CD4-positive, alpha-beta T cell treated with Interferon gamma for 1 hour (primary cell): Measurements from ENCODE around the gene CAPZA2.
A peak's percentile ranks its signal among the peaks of the same experiment; 100 is the strongest.
"Not testable (repeated sequence)": the region's sequence is repeated elsewhere in the genome, so short reads cannot be mapped to it uniquely, and the experiment has no call there.

ENCODE experiments used
- DNase-seq: peaks from one replicate; pipeline ENCODE4 v3.0.0-alpha.2; 2020

CAPZA2 gene

DNA sequence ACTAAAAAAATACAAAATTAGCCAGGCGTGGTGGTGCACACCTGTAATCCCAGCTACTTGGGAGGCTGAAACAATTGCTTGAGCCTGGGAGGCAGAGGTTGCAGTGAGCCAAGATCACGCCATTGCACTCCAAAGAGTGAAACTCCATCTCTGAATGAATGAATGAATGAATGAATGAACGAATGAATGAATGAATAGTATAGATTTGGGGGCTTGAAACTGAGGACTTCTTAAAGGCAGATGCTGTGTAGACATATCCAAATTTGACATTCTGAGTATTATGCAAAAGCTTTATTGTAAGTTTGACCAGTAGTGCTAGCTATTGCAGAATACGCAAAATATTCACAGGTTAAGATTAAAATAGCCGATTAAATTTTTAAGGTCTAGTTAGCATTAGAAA lies 60.2 kb downstream of the CAPZA2 start:
- no peak for DNase-seq

DNA sequence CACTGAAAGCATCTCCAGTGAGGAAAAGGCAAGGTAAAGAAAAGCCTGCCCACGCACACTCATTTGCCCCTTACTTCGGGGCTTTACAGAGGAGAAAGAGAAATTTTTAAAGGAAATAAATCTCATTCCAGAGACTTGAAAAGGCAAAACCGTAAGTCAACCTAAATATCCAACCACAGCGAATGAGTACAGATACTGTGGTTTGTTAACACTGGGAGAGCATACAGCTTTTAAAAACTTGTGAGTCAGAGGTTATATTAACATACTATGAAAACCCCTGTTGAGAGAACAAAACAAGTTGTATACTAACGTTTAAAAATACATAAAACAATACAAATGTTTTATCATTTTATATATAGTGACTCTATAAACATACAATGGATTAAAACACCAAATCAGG lies 62.4 kb downstream of the CAPZA2 start:
- DNase-seq, result no peak

DNA sequence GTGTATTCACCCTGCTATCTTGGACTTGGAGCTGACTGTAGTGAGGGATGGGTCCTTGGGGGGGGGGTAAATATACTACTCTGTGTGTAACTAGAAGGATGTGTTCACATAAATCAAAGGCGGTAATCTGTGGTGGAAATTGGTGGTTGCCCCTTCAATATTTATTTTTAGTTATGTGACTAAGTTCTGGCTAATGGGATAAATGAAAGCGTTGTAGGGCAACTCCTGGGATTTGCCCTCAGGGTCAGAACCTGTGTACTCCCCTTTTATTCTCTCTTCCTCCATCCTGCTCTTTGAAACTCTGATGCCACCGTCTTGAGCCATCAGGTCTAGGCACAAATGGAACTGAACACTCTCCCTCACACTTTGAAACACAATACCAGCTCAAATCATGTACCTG lies 66.6 kb downstream of the CAPZA2 start:
- DNase-seq, result no peak

DNA sequence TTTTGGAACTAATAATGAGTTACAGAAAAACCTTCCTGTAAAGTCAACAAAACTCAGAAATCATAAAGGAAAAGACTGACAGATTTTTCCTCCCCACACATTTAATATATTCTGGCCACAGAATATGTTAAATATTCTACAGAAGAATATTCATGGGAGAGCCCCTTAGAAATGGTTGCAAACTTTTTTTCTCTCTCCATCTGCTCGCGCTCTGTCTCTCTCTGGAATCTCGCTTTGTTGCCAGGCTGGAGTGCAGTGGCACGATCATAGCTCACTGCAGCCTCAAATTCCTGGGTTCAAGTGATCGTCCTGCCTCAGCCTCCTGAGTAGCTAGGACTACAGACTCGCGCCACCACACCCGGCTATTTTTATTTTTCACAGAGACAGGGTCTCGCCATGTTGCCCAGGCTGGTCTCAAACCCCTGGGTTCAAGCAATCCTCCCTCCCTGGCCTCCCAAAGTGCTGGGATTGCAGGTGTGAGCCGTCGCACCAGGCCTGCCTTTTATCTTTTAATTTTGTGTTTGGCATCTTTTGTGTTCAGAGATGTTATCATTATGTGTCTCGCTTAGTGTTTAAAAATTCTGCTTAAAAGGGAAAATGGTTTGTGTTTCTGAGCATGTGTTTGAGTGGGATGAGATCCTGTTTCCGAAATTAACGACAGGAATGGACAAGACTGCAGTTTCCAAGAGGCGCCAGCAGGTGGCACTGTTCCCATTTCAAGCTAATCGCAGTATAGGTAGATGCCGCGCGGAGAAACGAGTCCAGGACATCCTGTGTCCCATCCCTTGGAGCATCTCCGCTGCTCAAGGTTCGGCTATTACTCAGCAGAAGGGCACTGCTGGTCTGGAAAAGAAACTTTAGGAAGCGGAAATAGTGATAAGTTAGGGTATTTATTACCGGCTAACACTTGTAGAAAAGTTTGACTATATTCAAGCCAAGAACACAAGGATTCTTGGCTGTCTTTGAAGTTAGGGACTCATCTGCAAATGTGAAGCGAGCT lies 67.8 kb downstream of the CAPZA2 start:
- DNase-seq, result peak; percentile 59

DNA sequence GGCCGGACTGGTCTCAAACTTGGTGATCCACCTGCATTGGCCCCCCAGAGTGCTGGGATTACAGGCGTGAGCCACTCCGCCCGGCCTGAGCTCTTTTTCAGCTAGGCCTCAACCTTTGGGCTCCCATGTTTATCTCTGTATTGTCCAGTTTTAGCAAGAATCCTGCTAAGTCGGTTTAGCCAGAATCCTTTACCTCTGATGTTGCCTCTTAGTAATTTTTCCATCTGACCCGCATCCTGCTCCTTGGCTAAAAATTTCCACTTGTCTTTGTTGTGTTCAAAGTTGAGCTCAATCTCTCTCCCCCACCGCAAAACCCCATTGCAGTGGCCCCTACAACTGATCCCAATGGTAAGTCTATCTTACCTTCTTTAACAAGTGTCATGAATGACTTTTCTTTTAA lies 70.2 kb downstream of the CAPZA2 start:
- DNase-seq, result no peak

DNA sequence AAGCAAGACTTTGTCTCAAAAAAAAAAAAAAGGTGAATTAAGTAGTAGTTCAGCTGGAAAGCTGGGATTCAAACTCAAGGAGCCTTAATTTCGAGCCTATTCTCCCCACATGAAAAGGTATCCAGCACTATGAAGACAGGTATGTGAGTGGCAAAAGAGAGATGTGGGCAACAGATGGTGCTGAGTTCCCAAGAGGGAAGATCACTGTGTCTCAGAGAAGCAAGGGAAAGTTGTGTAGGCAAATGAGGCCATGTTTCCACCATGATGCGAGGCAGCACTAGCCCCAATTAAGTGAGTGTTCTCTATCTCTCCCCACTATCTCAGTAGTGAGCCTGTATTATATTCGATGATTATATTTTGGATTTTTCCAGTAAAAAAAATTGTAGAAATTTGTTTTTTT lies 71.1 kb downstream of the CAPZA2 start:
- no peak for DNase-seq

DNA sequence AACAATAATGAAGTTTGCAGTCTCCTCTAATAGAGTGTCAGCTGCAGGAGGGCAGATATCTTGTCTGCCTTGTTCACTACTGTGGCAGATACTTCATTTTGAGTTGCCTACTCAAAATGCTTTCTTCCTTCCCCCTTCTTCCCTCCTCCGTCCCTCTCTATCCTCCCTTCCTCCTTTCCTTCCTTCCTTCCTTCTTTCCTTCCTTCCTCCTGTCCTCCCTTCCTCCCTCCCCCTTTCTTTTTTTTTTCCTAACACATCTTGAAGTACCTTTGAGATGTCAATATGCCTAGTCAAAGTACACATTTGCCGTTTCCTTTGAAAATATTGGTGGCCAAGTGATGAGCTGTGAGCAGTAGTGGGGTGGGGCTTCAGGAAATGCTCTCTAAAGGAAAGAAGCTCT lies 72.2 kb downstream of the CAPZA2 start:
- no peak for DNase-seq

DNA sequence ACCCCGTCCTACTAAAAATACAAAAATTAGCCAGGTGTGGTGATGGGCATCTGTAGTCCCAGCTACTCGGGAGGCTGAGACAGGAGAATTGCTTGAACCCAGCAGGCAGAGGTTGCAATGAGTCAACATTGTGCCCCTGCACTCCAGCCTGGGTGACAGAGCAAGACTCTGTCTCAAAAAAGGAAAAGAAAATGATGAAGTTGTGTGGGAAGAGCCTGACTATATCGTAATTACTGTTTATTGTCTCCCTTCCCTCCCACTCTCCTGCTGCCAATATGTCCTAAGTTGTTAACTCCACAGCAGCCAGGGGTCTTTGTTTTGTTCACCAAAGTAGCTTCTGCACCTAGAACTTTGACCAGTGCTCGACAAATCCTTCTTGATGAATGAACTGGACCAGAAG lies 74.5 kb downstream of the CAPZA2 start:
- not testable (repeated sequence) for DNase-seq

DNA sequence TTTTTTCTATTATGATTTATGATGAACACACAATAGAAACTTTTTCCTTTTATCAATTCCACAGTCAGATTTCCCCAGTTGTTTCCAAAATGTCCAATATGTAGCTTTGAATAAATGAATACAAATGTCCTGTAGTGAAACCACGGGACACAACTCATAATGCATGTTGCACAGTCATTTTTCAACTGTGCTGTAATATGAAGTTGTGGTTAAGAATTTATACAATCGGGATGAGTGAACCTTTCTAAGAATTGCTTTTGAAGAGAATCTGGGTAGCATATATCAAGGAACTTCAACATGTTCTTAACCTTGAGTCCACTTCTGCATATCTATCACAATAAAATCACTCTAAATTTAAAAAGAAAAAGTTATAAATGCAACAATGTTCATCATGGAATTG lies 76.3 kb downstream of the CAPZA2 start:
- no peak for DNase-seq

DNA sequence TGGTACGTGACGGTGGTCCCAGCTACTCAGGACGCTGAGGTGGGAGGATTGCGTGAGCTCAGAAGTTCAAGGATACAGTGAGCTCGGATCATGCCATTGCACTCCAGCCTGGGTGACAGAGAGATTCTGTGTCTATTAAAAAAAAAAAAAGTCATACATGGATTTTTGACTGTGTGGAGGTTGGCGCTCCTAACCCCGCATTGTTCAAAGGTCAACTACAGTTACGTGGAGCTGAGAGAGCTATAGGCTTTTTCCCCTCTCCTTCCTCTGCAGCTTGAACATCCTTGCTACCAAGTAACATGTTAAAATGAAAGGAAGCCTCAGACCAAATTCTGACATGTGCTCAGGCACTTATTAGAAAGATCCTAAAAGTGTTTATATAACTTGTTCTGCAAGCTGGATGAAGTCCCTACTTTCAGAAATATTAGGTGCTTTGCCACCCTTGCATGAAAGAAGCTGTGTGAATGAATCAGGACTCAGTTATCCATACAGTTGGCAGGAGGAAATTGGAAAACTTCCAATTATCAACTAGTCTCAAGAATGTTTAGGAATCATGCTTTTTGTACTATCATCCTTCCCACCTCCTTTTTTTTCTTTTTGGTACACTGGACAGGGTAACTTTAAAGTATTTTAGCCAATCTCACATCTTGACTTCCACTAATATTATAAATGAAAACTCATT lies 78.4 kb downstream of the CAPZA2 start:
- DNase-seq, result no peak

DNA sequence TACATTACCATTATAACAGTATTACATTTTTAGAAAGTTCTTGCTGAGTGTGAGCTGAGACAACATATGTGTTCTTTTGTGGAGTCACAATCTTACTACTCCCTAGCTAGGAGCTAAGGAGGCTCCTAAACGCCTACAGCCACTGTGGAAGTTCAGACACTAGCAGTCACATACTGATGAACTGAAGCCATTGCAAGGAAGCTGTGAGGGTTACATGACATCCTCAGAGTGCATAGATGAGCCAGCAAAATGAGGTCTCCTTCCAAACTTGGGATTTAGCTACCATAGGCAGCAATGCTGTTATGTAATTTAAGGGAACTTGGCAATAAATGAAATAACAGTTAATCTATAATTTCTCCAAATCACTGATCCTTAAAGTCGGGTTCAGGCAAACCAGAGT lies 80.1 kb downstream of the CAPZA2 start:
- no peak for DNase-seq

DNA sequence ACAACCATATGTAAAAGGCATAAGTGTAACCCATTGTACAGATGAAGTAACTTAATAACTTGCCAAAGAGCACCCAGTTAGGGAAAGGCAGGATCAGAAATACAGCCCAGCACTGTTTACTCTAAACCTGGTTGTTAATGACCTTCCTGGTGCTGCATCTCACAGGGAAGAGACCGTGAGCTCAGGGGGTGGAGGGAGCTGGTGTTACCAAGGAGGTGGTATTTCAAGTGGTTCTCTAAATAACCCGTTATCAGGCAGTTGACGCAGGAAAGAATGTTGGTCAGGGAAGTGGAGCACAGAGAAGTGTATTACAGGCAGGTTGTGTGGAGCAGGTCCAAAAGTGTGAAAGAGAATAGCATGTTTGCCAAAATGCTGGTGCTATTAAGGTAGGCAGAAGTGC lies 86.5 kb downstream of the CAPZA2 start:
- no peak for DNase-seq

DNA sequence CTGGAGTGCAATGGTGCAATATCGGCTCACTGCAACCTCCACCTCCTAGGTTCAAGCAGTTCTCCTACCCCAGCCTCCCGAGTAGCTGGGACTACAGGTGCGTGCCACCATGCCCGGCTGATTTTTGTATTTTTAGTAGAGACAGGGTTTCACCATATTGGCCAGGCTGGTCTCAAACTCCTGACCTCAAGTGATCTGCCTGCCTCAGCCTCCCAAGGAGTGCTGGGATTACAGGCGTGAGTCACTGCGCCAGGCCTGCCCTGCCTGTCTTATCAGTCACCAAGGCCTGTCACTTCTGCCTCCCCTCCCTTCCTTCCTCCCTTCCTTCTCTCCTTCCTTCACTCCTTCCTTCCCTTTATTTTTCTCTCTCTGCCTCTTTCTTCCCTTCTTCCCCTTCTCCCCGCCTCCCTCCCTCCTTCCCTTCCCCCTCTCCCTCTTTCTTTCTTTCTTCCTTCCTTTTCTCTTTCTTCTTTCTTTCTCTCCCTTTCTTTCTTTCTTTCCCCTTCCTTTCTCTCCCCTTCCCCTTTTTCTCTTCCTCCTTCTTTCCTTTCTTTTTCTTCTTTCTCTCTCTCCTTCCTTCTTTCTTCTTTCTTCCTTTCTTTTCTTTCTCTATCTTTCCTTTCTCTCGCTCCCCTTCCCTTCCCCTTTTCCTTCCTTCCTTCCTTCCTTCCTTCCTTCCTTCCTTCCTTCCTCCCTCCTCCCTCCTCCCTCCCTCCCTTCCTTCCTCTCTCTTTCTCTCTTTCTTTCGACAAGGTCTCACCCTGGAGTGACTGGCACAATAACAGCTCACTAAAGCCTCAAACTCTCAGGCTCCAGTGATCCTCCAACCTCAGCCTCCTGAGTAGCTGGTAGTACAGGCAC lies 87.8 kb downstream of the CAPZA2 start:
- DNase-seq, result no peak

DNA sequence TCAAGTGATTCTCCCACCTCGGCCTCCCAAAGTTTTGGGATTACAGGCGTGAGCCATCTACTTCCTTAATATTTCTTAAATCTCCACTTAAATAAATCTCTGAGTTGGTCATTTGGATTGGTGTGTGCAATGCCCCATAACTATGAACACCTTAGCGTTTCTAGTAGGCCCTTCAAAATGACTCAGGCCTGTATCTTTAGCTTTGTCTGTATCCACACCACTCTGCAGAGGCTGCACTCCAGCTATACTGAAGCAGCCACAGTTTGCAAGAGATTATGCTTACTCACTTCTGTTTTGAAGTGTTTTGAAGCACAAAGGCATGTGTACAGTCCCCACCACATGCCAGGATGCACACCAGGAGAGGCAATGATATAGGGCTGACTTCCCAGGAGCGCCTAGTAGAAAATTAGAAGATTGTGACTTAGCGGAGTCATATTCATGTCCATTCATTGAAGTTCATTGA lies 88.5 kb downstream of the CAPZA2 start:
- DNase-seq, result no peak

DNA sequence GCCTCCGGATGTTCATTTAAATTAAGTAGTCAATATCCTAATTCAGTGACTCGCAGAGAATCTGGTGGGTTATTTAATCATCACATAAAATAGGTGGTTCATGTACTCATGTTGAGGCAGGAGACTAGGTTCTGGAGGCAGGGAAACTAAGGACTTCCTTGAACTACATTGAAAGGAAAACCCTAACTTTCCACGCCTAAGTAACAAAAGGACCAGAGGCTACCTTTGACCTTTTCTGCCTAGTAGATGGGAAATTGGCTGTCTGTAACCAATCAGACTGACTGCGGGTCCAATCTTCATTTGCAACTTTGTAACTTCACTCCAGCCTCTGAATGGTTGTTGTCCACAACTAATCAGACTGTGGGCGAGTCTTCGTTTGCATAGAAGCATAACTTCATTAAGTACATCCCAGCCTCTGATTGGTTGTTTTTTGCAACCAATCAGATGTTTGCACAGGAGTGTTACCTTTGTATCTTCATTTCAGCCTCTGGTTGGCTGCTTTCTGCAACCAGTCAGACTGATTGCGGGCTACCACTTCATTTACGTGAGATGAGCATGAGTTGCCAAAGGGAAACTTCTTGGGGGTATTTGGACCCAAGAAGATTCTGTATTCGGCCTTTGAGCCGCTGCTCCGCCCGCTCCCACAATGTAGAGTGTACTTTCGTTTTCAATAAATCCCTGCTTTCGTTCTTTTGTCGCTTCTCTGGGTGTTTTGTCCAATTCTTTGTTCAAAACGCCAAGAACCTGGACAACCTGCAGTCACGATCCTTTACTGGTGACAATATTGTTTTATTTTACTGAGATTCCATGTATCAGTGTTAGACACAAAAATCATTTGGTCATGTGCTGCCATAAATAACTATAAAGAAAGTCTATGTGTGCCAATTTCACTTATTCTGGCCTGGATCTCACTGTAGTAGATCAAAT lies 89.2 kb downstream of the CAPZA2 start:
- no peak for DNase-seq

DNA sequence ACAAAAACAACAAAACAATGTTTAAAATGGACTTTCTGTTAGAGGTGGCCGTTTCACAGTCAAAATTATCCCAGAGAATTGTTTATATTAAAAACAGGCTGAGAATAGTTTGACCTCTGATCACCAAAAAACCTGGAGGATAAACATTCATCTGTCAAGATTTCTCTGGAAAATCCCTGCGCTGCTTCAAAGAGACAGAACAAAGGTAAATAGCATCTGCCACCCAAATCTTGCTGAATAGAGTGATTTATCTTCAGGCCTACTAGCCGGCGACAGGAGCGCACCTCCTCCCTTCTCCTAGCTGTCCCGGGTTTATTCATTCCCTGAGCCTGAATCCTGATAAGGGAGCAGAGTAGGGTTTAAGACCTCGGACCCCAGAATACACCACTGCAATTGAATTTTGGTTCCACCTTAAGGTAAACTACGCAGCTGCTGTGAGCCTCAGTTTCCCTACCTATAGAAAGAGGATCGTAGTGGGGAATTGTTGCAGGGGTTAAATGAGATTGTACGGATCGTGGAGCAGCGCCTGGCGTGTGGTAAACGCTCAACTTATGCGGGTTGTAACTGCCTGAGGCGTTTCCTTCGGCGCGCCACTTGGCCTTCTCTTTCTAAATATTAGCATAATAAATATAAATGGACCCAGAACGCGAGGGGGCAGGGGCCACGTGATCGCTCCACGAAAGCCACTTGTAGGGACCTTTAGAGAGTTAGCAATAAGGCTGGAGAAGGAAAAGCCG lies 90.4 kb downstream of the CAPZA2 start:
- no peak for DNase-seq

DNA sequence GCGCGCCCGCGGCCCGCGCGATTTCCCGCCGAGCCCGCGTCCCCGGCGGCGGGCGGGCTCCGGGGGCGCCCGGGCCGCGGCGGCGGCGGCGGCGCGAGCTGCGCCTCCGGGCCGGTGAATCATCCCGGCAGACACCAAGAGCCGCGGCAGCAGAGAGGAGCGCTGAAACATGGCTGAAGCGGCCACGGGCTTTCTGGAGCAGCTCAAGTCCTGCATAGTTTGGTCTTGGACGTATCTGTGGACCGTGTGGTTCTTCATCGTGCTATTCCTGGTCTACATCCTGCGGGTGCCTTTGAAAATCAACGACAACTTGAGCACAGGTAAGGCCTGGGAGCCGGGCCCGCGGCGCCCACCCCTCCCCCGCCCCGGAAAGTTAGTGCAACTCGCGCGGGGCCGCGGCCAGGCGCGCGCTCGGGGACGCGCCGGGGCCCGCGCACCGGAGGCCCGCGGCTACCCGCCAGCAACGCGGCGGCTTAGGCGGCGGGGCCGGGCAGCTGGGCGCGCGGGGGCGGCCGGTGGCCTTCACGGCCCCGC lies 91.1 kb downstream of the CAPZA2 start, which contains the start of gene ST7:
Gene ST7, plus strand, starts transcription at position 130 of the 534 bp plus-strand sequence. Its CDS starts 40 bp downstream, at position 170.
- peak; percentile 56 for DNase-seq

DNA sequence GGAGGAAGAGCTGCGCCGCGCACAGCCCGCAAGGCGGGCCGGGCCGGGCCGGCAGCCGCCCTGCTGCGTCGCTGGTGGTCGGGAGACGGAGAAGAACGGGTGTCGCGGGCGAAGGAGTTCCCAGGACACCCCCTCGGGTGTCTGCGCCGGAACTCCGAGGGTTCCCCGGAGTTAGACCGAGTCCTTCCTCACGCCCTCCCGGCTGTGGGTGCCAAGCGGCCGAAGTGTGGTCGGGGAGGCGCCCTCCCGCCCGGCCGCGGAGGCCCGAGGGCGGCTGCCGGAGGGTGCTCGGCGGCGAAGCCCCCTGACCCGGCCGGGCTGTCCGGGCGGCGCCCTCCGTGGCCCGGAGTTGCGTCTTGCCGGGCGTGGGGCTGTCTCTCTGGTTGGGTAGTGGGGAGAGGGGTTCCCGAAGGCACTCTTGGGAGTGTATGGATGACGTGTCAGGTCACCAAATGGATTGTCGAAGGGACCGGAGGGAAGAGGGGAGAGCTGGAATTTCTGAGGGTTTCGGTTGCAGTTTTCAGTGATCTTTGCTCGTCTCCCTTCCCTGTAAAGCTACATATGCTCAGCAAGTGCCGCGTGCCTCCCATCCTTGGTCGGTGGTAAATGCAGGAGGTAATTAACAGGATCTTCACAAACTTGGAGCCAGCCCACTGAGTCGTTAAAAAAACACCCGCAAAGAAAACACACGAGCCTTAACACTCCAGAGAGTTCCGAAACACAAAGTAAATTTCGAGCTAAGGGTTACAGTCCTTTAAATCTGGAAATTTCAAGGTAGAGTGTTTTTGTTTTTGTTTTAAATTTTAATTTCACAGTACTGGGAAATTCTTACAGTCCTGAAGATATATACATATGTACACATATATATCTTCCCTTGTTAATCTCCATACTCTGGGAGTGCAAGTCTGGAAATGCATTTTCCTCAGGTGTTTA lies 91.8 kb downstream of the CAPZA2 start:
- peak; percentile 15 for DNase-seq

DNA sequence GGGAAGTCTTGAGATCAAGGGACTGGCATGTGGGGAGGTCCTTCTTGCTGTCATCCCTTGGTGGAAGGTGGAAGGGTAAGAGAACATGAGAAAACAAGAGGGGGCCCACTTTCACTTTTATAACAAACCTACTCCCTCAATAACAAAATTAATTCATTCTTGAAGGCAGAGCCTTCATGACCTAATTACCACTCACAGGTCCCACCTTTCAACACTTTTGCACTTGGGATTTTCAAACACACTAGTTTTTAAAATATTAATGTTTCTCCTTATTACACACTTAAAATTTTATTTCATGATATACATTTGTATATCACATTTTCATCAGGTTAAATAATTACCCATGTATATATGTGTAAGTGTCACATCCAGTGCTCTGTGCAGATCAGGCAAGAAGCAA lies 93.0 kb downstream of the CAPZA2 start:
- no peak for DNase-seq
